COR-L47 (cell line): ENCODE results near the gene CASP7.
A peak's percentile ranks its signal among the peaks of the same experiment; 100 is the strongest.
"Not testable (repeated sequence)": the region's sequence is repeated elsewhere in the genome, so short reads cannot be mapped to it uniquely, and the experiment has no call there.

Experiments used
- DNase-seq: peaks from one replicate; lab custom pipeline; 2025; lab: John Stamatoyannopoulos, UW

CASP7 gene

DNA sequence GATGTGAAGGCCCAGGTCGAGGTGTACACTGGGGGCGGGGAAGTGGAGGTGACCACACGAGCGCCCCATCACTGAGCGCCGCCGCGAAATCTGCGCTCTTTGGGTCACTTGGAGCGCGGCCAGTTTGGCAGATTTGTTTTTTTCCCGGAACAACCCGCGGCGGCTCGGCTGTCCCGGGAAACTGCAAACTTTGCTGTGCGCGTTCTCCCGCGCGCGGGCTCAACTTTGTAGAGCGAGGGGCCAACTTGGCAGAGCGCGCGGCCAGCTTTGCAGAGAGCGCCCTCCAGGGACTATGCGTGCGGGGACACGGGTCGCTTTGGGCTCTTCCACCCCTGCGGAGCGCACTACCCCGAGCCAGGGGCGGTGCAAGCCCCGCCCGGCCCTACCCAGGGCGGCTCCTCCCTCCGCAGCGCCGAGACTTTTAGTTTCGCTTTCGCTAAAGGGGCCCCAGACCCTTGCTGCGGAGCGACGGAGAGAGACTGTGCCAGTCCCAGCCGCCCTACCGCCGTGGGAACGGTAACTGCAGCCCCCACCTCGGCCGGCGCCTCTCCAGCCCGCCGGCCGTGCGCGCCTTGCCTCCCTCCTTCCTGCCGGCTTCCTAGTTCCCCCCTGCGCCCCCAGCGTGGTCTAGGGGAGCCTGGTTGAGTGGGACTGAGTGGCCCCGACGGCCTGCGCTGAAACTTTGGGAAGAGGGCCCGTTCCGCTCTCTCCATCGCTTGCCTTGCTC lies at the start of gene CASP7:
Gene CASP7, plus strand, starts transcription at position 450 of the 727 bp plus-strand sequence. CDS start 17,582 bp downstream, outside the sequence.
- peak; percentile 49 for DNase-seq

DNA sequence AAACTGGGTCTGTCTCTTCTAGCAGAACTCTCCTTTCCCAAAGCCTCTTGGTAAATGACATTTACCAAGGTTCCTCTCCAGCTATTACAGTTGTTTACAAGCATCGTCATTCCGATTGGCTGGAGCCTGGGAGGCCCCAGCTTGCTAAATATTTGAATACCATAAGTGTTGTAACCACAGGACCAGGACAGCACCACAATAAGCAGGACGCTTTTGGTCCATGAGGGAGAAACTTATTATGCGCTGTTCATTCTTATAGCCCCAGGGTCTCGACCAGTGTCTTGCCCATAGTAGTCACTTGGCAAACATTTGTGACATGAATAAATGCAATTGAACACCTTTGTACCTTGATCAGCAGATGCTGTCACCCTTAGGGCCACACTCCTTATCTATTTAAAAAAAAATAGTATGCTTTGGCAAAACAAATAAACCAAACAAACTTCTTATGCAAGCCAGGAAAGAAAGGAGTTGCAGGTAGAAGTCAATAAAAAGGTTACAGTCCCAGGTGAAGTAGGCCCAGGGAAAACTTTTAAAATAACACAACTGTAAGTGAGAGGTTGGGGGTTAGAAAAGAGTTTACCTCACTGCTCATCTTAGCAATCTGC lies 48.7 kb upstream of the CASP7 start:
- DNase-seq: no peak

DNA sequence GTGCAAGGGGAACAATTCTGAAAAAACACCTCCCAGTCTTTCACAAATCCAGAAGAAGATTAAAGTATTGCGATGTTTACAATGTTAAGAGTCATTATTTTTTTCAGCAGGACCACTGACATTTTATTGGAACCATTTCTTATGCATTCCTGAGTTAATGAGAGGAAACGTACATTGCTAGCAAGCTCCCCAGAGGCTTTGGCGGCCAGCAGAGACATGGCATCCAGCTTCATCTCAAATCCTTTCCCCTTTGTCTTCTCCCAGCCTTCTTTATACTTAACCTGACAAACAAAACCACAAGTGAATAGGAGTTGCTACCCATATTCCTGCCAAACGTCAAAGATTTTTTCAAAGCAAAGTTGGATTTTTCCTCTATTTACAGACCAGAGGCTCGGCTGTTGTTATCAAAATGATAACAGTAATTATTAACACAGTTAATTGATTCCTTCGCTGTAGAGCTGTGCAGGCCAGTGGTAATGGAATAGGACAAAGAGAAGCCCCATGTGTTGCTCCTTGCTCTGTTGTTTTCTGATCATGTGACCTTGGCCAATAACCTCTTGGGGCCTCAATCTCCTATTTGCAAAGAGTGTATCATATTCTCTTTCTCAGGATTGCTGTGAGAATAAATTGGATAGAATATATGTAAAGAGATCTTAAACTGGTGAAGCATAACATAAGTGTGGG lies 47.9 kb upstream of the CASP7 start:
- no peak for DNase-seq

DNA sequence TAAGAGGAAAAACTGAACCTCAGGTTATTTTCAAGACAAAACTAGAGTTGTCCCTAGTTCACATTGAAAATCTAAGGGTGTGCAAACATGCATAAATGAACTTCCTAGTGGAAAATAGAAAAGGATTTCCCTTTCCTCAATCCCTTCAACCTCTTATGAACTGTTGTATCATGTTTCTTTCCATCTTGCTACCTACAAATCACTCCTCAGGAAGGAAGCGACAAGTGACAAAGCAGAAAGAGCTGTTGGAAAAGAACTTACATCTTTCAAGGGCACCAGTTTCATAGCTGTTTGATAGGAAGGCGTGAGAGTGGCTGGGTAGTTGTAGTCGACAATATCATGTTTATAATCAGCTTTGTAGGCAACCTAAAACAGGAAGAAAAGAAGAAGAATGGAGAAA lies 39.7 kb upstream of the CASP7 start:
- no peak for DNase-seq

DNA sequence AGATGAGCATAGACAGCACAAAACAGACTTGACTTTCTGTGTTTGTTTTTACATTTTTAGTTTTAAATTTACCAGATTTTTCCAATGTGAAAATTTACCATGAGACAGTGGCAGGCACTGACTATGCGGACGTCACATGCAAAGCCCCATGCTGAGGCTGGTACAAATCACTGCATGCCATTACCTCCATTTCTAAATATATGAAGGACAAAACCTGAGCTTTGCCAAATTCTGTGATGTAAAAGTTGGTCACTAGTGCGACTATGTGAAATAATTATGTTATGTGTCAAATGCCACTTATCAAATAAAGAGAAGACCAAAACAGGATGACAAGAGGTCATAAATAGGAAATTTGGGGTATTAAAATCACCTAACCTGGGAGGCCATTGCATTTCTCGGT lies 38.0 kb upstream of the CASP7 start:
- no peak for DNase-seq

DNA sequence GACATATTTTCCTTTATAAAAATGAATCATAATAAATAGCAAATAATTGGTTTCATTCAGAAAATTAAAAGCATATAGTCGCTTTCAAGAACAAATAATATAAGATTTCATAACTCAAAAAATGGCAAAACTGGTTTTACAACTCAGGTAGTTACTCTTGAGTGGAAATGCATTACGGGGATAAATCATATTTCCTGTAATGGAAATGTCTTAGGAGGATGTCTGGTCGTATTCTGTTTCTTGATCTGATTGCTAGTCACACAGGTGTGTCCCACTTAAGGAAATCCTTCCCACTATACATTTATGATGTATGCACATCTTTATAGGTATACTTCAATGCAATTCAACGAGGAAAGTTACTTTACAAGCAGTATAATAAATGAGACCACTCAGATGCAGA lies 36.5 kb upstream of the CASP7 start:
- no peak for DNase-seq

DNA sequence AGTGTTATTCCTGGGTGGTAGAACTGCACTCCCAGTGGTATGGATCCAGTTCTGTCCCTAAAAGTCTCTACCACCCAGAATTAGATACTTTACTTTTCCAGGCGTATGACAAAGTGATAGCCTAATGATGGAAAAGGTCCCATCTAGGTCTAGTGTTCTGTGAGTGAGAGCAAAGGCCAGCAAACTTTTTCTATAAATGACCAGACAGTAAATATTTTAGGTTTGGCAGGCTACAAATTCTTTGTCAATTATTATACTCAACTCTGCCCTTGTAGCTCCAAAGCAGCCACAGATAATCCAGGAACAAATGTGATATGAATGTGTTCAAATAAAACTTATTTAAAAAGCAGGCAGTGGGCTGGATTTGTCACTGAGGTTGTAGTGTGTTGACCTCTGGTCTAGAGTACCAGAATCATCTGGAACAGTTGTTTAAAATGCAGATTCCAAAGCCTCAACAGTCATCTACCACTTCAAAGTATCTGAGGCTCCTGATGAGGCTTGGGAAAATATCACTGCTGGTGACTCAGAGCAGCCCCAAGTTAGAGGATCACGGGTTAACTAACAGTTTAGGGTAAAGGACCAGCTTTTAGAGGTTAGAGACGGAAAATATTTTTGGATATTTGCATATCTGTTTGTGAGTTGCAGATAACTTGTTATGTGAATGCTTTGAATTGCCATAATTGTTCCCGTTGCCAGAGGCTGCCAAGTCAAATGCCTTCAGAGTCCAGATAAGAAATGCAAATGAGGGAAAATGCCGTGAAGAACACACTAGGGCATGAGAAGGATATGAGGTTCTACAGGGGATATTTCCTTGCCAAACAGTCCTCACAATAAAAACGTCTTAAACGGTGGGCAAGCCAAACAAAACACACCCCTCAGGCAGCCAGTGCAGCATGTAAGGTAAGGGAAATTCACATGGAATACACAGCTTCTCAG lies 35.3 kb upstream of the CASP7 start:
- no peak for DNase-seq

DNA sequence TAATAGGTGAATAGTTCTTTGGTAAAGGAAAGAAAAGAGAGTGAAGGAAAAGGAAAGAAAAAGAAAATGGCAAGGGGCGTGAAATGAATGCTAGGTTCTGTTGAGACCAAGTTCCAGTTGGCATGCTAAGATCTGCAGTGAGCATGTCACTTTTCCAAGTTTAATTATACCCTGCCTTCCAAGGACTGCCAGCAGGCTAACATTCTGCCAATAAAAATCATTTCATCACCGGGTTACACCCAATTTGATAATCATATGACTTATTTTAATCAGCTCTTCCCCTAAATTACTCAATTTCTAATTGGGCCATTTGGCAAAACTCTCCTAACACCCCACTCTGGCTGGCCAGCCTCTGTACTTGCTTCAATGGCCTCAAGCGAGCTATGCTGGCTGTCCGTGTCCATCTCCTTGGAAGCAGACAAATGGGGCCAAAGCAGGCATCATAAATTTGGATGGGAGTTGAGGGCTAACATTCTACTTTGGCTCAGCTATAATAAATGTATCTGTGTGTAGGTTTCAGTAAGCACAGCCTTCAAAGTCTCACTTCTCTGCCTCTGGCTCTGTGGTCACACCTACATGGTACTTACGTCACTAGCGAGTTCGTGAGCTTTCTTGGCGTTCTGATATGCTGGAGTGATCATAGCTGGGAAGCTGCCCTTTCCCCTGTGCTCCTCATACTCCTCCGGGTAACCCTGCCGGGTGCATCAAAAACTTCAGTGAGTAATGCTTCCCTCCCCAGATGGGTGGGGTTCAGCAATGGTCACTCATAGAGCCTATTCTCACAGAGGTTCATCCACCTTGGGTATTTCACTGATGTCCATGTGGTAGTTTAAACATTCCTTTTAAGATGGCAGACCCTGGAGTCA lies 33.1 kb upstream of the CASP7 start:
- DNase-seq: no peak

DNA sequence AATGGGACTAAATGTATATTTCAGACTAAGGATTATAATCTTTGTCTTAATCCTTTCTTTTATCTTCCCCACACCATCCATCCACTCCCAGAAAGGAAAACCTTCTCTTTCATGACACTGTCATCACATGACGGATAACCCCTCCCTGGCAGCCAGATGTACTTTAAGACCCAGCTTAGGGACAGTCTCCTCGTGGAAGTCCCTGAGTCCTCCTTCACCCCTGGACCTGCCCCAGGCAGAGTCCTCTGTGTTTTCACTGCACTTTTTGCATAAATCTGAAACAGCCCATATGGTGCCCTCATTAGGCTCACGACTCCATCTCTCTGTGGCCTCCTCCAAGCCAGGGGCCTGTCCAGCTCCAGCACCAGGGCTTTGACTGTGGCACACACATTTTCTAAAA lies 31.9 kb upstream of the CASP7 start:
- DNase-seq: no peak

DNA sequence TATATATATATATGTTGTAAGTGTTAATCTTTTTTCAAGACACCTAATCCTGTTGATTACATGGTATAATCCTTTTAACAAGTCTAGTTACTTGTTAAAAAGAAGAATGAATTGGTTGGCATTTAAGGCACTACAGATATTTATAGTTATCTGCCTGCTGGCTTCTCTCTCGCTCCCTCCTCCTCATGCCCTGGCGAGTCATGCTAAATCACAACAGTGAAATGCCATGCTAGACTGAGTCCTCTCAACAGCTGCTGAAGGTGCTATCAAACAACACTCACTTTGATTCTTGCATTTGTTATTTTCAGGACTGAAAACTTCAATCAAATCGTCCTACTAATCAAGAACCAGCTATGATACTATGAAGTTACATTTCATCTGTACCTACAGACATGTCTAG lies 31.2 kb upstream of the CASP7 start:
- no peak for DNase-seq

DNA sequence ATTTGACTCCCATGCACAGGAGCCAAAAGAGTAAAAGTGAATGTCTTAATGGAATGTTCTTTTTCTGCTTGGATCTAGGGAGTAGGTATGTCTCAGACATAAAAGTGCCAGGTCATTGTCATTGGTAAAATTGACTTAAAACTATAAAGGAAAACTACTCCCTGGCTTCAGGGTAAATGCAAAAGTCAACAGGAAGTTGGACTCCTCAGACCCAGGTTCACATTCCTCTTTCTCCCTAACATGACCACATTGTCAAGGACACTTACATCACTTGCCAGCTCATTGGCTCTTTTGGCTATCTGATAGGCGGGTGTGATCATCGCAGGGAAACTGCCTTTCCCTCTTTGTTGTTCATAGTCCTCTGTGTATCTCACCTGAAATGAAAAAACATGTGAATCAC lies 29.5 kb upstream of the CASP7 start:
- DNase-seq: no peak

DNA sequence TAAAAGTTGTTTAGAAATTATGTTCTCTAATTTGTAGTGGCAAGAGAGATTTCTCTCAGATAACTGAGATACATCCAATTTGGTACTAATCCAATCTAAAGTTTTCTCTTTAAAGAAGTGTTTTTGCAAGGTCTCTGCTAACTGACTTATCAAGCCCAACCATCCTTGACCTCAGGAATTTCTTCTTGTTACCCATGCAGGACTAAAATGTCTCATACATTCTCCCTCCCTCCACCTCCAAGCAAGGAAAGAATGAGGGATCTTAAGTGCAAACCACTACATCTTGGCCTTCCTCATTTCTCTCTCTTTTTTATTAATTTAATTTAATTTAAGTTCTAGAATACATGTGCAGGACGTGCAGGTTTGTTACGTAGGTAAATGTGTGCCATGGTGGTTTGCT lies 28.7 kb upstream of the CASP7 start:
- DNase-seq: no peak

DNA sequence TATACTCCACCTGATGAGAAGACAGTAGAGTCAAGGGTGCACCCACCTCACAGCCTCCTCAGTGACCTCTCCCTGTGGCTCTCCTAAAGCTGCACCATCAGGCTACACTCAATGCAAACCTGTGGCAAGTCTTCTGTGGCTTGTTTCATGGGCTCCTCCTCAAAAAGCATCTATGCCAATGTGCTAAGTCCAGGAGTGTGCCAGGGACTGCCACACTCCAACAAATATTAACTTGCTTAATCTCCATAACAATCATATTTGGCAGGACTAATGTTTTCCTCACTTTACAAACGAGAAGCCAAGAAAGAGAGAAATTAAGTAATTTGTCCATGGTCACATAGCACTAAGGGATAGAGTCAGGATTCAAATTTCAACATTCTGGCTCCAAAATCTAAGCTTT lies 27.8 kb upstream of the CASP7 start:
- DNase-seq: no peak

DNA sequence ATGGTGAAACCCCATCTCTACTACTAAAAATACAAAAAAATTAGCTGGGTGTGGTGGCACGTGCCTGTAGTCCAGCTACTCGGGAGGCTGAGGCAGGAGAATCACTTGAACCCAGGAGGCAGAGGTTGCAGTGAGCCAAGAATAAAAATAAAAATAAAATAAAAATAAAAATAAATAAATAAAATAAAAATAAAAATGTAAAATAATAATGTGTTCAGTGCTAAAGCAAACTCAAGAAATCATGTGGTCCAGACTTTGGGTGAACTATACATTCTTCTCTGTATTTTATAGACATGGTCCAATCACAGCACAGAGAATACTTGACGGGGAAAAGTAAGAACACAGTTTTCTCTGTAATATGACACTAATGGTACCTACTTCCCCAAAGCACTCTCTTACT lies 27.3 kb upstream of the CASP7 start:
- DNase-seq: not testable (repeated sequence)

DNA sequence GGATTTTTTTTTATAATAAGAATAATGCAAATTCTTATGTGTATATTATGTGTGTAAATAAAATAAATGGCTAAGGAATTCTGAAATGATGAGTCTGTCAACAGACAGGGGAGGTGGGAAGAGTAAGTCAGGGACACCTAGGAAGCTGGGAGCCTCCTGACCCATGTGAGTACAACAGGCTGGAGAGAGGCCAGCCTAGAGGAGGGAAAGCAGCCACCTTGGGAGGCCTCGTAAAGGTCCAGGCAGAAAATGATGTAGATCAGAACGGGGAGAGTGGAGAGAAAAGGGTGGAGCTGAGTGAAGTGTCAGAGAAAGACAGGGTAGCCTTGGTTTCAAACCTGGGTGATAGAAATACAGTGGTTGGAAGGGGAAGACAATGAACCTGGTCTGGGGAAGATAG lies 22.8 kb upstream of the CASP7 start:
- DNase-seq: no peak

DNA sequence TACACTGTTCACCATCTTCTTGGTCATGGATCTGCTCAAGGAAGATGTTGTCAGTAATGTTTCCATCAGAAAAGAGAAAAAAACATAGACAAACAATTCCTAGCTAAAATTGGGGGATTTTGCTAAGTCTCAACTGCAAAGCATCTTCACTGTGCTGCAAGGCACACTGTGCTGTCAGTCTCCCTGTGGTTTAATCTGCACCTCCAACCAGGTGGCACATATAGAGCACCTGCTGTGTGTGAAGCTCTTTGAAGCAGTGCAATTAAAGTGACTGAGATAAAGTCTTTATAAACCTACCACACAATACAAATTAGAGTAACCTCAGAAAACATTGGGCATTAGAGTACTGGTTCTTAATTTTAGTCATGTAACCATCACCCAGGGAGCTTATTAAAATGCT lies 22.2 kb upstream of the CASP7 start:
- no peak for DNase-seq

DNA sequence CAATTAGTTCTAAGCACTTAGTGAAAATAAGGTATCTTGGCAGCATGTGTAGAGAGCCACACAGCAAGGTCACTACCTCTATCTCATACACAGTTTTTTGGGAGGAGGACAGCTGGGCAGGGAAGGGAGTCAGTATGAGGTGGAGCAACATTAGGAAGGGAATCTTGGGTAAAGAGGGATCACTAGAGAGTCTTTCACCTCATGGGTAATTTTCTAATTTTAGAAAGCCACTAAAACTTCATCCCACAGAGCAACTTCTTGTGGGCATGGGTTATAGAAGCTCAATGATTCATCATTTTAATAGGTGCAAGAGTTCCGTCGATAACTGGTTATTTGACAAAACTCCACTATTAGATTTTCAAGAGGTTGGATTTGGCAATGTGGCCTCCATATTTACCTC lies 18.4 kb upstream of the CASP7 start:
- DNase-seq: no peak

DNA sequence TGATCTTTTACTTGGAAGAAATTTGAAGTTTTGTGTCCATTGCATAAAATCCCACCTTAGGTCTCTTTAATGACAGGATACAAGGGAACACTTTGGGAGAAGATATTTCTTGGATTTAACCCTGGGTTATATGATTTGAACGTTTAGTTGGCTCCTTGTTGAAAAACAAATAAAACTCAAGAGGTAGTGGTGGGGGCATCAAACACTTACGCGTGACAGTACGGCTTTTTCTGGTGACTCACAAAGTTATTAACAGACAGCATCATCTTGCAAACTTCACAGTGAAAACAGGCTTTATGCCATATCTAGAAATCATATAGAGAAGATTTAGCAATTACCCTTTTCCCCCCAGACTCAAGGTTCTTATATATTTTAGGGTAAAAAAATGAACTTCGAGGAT lies 16.6 kb upstream of the CASP7 start:
- DNase-seq: no peak

DNA sequence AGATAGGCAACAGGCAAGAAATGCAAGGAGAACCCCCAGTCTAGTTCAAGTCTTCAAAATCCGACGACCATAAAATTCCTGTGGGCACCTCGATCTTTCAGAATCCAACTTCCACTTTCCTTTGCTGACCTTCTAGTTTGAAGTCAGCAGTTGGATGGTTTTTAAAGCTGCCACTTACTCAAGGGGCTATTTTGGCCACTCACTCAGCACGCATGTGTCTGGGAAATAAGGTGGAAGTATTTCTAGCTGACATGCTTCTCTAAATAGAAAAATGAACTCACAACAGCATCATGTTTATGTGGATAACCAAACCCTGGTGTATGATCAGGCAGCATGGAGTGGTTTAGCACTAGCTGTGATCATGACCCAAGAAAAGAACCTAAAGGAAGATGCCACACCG lies 15.8 kb upstream of the CASP7 start, which contains the start of gene NRAP:
Gene NRAP, minus strand, starts transcription at position 134 of the 400 bp plus-strand sequence. CDS start 159 bp downstream, outside the sequence.
- no peak for DNase-seq

DNA sequence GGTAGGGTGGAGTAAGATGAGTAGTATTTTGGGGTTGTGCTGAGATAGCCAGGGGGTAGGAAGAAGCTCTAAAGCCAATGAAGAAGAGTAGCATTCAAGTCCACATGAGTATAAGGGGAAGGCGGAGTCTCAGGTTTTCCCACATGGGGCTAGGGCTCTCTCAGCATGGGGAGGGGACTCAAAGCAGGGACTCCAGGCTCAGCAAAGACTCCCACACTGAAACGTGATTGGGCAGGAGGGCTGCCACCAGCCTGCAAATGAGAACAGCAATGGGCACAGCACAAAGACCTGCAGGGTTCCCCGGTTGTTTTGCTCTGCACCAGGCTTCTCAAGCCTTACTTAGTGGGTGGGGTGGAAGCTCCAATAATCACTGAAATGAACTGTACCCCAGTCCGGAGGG lies 14.4 kb upstream of the CASP7 start:
- DNase-seq: no peak

DNA sequence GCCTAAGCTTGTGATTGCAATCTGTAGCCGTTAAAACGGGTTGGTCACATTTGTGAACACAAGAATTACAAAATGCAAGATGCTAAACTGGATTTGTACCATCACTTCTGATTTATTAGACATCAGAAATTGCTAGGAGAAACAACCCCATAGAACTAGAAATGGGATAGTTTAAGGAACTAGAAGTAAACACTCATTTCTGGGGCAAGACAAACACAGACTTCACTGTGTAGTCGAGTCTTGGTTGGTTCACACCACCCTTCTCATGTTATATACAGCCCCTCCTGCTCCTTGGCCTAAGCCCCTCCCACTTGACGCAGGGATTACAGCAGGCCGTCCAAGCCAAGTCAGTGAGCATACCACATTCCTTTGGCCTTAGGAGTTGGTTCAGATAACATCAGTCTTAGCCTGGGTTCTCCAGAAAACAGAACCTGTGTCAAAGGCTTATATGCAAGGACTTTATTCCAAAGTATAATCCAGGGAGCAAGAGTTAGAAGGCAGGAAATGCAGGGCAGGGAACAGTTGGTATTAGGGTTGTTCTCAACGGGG lies 13.8 kb upstream of the CASP7 start:
- DNase-seq: no peak
